ENCODE results near the gene OCA2.

DNA sequence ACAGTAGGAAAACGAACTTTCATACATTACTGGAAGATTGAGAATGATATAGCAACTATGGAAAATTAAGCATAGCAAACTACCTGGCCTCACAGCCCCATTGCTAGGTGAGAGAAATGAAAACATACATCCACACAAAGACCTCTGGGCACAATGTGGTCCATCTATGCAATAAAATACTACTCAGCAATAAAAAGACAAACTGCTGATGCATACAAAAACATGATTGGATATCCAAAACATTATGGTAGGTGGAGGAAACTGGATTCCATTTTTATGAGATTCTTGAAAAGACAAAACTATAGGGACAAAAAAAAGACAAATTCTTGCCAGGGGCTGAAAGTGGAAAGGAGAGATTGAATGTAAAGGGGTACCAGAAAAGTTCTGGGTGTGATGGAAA is 308.8 kb downstream of the OCA2 start:
- no peak for TF ChIP-seq EZH2phosphoT487 (IDR thresholded peaks at IDR 0.05; ENCODE audit: low read length)
- TF ChIP-seq, protein P1, sequence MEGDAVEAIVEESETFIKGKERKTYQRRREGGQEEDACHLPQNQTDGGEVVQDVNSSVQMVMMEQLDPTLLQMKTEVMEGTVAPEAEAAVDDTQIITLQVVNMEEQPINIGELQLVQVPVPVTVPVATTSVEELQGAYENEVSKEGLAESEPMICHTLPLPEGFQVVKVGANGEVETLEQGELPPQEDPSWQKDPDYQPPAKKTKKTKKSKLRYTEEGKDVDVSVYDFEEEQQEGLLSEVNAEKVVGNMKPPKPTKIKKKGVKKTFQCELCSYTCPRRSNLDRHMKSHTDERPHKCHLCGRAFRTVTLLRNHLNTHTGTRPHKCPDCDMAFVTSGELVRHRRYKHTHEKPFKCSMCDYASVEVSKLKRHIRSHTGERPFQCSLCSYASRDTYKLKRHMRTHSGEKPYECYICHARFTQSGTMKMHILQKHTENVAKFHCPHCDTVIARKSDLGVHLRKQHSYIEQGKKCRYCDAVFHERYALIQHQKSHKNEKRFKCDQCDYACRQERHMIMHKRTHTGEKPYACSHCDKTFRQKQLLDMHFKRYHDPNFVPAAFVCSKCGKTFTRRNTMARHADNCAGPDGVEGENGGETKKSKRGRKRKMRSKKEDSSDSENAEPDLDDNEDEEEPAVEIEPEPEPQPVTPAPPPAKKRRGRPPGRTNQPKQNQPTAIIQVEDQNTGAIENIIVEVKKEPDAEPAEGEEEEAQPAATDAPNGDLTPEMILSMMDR (IDR thresholded peaks at IDR 0.05; ENCODE audit: low read length) = no peak
- no peak for TF ChIP-seq EZH2 (optimal IDR thresholded peaks at IDR 0.05; ENCODE audit: low read depth, low read length)
